ENCODE measurements around the gene AGBL4. TPM values are rescaled to one million over a fixed set of nuclear protein-coding genes. Genes with fewer than 3 reads are reported as not detected.

Gene AGBL4
- total and polyA plus RNA-seq, 2 experiments from 2014 or later = not detected

DNA sequence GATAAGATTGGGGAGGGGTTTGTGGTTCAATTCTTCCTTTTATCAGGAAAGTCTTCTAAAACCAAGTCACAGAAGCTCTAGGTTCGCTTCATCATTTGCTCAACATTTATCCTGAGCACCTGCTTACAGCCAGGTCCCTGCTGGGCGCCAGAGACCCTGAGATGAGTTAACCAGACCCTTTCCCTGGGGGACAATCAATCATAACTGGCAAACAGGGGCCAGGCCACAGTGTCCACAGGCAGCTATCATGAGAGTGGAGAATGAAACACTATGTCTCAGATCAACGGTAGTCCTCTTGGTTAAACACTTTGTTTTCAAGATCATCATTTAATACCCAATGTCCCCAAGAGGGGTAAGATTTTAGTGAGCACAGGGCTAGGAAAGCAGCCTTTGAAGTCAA, 1393.9 kb downstream of the AGBL4 start:
- no peaks in the 10 kb centered on the region for H3K9me3 ChIP-seq (ENCODE audit: low read depth)
- H3K9me2 ChIP-seq (ENCODE audit: insufficient read depth) = no peaks in the 10 kb centered on the region
- WGBS, 2 experiments (ENCODE audit: low coverage in 1 of 2, low lambda C conversion rate in 2 of 2, missing lambda C conversion rate in 2 of 2) = 27 to 30% methylated on average over 3 of the region's 3 CpGs
- H4K20me1 ChIP-seq (ENCODE audit: insufficient read depth) = no peaks in the 10 kb centered on the region
- TF ChIP-seq EZH2phosphoT487 (IDR thresholded peaks at IDR 0.05; ENCODE audit: insufficient read depth, low read depth) (no peak), EZH2 (IDR thresholded peaks at IDR 0.05; ENCODE audit: insufficient read depth, poor library complexity, severe bottlenecking) (no peak)
- H3K4me3 ChIP-seq = no peak overlapping the region
- H3F3A ChIP-seq (ENCODE audit: insufficient read depth) = no peaks in the 10 kb centered on the region
- peaks cover 9% of the 10 kb centered on the region; the same call in 1 of the 2 replicates for H3K27me3 ChIP-seq (replicated peaks; ENCODE audit: insufficient read depth)
- no peak overlapping the region for H3K4me2 ChIP-seq (ENCODE audit: unreplicated experiment)
- H3K27ac ChIP-seq = no peak overlapping the region
- no peaks in the 10 kb centered on the region for H3K79me2 ChIP-seq (ENCODE audit: insufficient read depth)
- no peak overlapping the region for H3K9ac ChIP-seq
- no peak overlapping the region for H2AFZ ChIP-seq
- DNase-seq = no peak
- in situ Hi-C loops (cut with MboI) = no loop called here
- H3K36me3 ChIP-seq (ENCODE audit: low read depth) = no peaks in the 10 kb centered on the region
- H3K4me1 ChIP-seq (ENCODE audit: insufficient read depth) = no peaks in the 10 kb centered on the region

- H3K36me3 ChIP-seq (ENCODE audit: low read depth) = no peaks in the 10 kb centered on the region
- DNase-seq = no peak
- H3K27ac ChIP-seq = no peak overlapping the region
- peaks cover 9% of the 10 kb centered on the region; the same call in 1 of the 2 replicates for H3K27me3 ChIP-seq (replicated peaks; ENCODE audit: insufficient read depth)
- H3F3A ChIP-seq (ENCODE audit: insufficient read depth) = no peaks in the 10 kb centered on the region
- H3K79me2 ChIP-seq (ENCODE audit: insufficient read depth) = no peaks in the 10 kb centered on the region
- H3K9me3 ChIP-seq (ENCODE audit: low read depth) = no peaks in the 10 kb centered on the region
- H2AFZ ChIP-seq = no peak overlapping the region
- WGBS, 2 experiments (ENCODE audit: low coverage in 1 of 2, low lambda C conversion rate in 2 of 2, missing lambda C conversion rate in 2 of 2) = 2% methylated on average over 5 of the region's 5 CpGs
- no peak overlapping the region for H3K4me2 ChIP-seq (ENCODE audit: unreplicated experiment)
- no peaks in the 10 kb centered on the region for H3K4me1 ChIP-seq (ENCODE audit: insufficient read depth)
- no peak overlapping the region for H3K9ac ChIP-seq
- H3K9me2 ChIP-seq (ENCODE audit: insufficient read depth) = no peaks in the 10 kb centered on the region
- no peaks in the 10 kb centered on the region for H4K20me1 ChIP-seq (ENCODE audit: insufficient read depth)
- no peak overlapping the region for H3K4me3 ChIP-seq
- TF ChIP-seq EZH2 (IDR thresholded peaks at IDR 0.05; ENCODE audit: insufficient read depth, poor library complexity, severe bottlenecking) (no peak), EZH2phosphoT487 (IDR thresholded peaks at IDR 0.05; ENCODE audit: insufficient read depth, low read depth) (no peak)
- in situ Hi-C loops (cut with MboI) = no loop called here
Measured at GRCh38 chr1:48627486-48627885, 1396.3 kb downstream of the AGBL4 start.

DNA sequence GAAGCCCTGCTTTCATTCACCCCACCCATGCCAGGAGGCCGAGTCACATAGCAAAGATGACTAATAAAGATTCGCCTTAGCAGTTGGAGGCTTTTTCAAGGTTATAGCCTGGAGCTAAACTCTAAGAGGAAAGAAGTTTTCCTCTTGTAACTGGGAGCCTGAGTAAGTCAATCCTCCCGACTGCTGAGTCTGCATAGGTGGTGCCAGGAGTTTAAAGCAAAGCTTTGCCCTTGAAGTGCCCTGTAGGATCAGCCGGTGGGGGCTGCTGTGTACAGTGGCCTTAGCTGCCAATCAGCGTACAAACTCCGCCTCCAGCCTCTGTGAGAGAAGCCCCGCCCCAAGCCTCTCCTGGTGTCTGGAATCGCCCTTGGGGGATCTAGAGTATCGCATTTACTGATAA, 1404.2 kb downstream of the AGBL4 start:
- in situ Hi-C loops (cut with MboI) = no loop called here
- peak; percentile 44 for DNase-seq

DNA sequence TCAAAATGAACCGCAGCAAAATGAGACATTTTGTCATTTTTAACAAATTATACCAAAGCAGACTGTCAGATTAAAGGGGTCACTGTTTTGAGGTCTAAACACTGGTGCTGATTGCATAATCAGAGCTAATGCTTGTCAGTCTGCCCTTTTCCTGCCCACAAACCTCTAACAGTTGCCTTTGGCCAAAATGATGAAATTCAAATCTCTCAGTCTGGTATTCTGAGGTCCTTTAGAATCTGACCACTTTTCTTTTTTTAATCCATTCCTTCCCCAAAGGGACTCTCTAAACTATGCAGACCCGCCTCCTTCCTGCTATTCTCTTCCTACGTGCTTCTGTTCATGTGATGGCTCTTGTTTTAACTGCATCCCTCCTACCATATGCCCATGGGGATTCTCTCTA, 1406.5 kb downstream of the AGBL4 start:
- in situ Hi-C loops (cut with MboI) = no loop called here
- no peak for TF ChIP-seq EZH2phosphoT487 (IDR thresholded peaks at IDR 0.05; ENCODE audit: insufficient read depth, low read depth)
- TF ChIP-seq EZH2 (IDR thresholded peaks at IDR 0.05; ENCODE audit: insufficient read depth, poor library complexity, severe bottlenecking) = no peak

More for the DNA sequence above, 1404.2 kb downstream of the AGBL4 start:
- H3K9ac ChIP-seq = no peak overlapping the region
- H3F3A ChIP-seq (ENCODE audit: insufficient read depth) = no peaks in the 10 kb centered on the region
- H3K4me3 ChIP-seq = no peak overlapping the region
- no peaks in the 10 kb centered on the region for H3K9me2 ChIP-seq (ENCODE audit: insufficient read depth)
- no peak for TF ChIP-seq EZH2phosphoT487 (IDR thresholded peaks at IDR 0.05; ENCODE audit: insufficient read depth, low read depth)
- TF ChIP-seq EZH2 (IDR thresholded peaks at IDR 0.05; ENCODE audit: insufficient read depth, poor library complexity, severe bottlenecking) = no peak
- H2AFZ ChIP-seq = no peak overlapping the region
- no peak overlapping the region for H3K27ac ChIP-seq
- H3K4me2 ChIP-seq (ENCODE audit: unreplicated experiment) = no peak overlapping the region
- H4K20me1 ChIP-seq (ENCODE audit: insufficient read depth) = no peaks in the 10 kb centered on the region
- H3K9me3 ChIP-seq (ENCODE audit: low read depth) = no peaks in the 10 kb centered on the region
- no peaks in the 10 kb centered on the region for H3K79me2 ChIP-seq (ENCODE audit: insufficient read depth)
- 0 out of 2 replicates have a peak, but pooled peaks cover 3% of the 10 kb centered on the region for H3K27me3 ChIP-seq (replicated peaks; ENCODE audit: insufficient read depth)
- no peaks in the 10 kb centered on the region for H3K4me1 ChIP-seq (ENCODE audit: insufficient read depth)
- WGBS, 2 experiments (ENCODE audit: low coverage in 1 of 2, low lambda C conversion rate in 2 of 2, missing lambda C conversion rate in 2 of 2) = 59 to 61% methylated on average over 9 of the region's 9 CpGs
- no peaks in the 10 kb centered on the region for H3K36me3 ChIP-seq (ENCODE audit: low read depth)

GRCh38 chr1:48616710-48617109, 1407.0 kb downstream of the AGBL4 start:
- no peak for TF ChIP-seq EZH2 (IDR thresholded peaks at IDR 0.05; ENCODE audit: insufficient read depth, poor library complexity, severe bottlenecking)
- no peak for TF ChIP-seq EZH2phosphoT487 (IDR thresholded peaks at IDR 0.05; ENCODE audit: insufficient read depth, low read depth)
- 25 to 56% methylated on average over 2 of the region's 2 CpGs for WGBS, 2 experiments (ENCODE audit: low coverage in 1 of 2, low lambda C conversion rate in 2 of 2, missing lambda C conversion rate in 2 of 2)
- no peaks in the 10 kb centered on the region for H4K20me1 ChIP-seq (ENCODE audit: insufficient read depth)

More for the DNA sequence above, 1406.5 kb downstream of the AGBL4 start:
- H3K27ac ChIP-seq = no peak overlapping the region
- no peaks in the 10 kb centered on the region for H4K20me1 ChIP-seq (ENCODE audit: insufficient read depth)
- H3K9ac ChIP-seq = no peak overlapping the region
- 0 out of 2 replicates have a peak, but pooled peaks cover 5% of the 10 kb centered on the region for H3K27me3 ChIP-seq (replicated peaks; ENCODE audit: insufficient read depth)
- H2AFZ ChIP-seq = no peak overlapping the region
- no peaks in the 10 kb centered on the region for H3K9me3 ChIP-seq (ENCODE audit: low read depth)
- no peak overlapping the region for H3K4me2 ChIP-seq (ENCODE audit: unreplicated experiment)
- H3K9me2 ChIP-seq (ENCODE audit: insufficient read depth) = no peaks in the 10 kb centered on the region
- H3K4me3 ChIP-seq = no peak overlapping the region
- no peaks in the 10 kb centered on the region for H3F3A ChIP-seq (ENCODE audit: insufficient read depth)
- no peaks in the 10 kb centered on the region for H3K79me2 ChIP-seq (ENCODE audit: insufficient read depth)
- DNase-seq = peak; percentile 32
- no peaks in the 10 kb centered on the region for H3K4me1 ChIP-seq (ENCODE audit: insufficient read depth)
- H3K36me3 ChIP-seq (ENCODE audit: low read depth) = no peaks in the 10 kb centered on the region
- 10 to 17% methylated on average over 3 of the region's 3 CpGs for WGBS, 2 experiments (ENCODE audit: low coverage in 1 of 2, low lambda C conversion rate in 2 of 2, missing lambda C conversion rate in 2 of 2)

More at GRCh38 chr1:48616710-48617109, 1407.0 kb downstream of the AGBL4 start:
- no peaks in the 10 kb centered on the region for H3K79me2 ChIP-seq (ENCODE audit: insufficient read depth)
- H3K4me2 ChIP-seq (ENCODE audit: unreplicated experiment) = no peak overlapping the region
- H3K4me3 ChIP-seq = no peak overlapping the region
- H3K27me3 ChIP-seq (replicated peaks; ENCODE audit: insufficient read depth) = 0 out of 2 replicates have a peak, but pooled peaks cover 5% of the 10 kb centered on the region
- no peaks in the 10 kb centered on the region for H3K4me1 ChIP-seq (ENCODE audit: insufficient read depth)
- H3K27ac ChIP-seq = no peak overlapping the region
- no peak overlapping the region for H2AFZ ChIP-seq
- no peak for DNase-seq
- no peaks in the 10 kb centered on the region for H3K36me3 ChIP-seq (ENCODE audit: low read depth)
- no peaks in the 10 kb centered on the region for H3K9me3 ChIP-seq (ENCODE audit: low read depth)
- in situ Hi-C loops (cut with MboI) = no loop called here
- H3K9ac ChIP-seq = no peak overlapping the region
- no peaks in the 10 kb centered on the region for H3F3A ChIP-seq (ENCODE audit: insufficient read depth)
- H3K9me2 ChIP-seq (ENCODE audit: insufficient read depth) = no peaks in the 10 kb centered on the region

Data from GM23248 (cell line).